ENCODE results near the gene MLNR.

Gene MLNR, protein sequence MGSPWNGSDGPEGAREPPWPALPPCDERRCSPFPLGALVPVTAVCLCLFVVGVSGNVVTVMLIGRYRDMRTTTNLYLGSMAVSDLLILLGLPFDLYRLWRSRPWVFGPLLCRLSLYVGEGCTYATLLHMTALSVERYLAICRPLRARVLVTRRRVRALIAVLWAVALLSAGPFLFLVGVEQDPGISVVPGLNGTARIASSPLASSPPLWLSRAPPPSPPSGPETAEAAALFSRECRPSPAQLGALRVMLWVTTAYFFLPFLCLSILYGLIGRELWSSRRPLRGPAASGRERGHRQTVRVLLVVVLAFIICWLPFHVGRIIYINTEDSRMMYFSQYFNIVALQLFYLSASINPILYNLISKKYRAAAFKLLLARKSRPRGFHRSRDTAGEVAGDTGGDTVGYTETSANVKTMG

DNA sequence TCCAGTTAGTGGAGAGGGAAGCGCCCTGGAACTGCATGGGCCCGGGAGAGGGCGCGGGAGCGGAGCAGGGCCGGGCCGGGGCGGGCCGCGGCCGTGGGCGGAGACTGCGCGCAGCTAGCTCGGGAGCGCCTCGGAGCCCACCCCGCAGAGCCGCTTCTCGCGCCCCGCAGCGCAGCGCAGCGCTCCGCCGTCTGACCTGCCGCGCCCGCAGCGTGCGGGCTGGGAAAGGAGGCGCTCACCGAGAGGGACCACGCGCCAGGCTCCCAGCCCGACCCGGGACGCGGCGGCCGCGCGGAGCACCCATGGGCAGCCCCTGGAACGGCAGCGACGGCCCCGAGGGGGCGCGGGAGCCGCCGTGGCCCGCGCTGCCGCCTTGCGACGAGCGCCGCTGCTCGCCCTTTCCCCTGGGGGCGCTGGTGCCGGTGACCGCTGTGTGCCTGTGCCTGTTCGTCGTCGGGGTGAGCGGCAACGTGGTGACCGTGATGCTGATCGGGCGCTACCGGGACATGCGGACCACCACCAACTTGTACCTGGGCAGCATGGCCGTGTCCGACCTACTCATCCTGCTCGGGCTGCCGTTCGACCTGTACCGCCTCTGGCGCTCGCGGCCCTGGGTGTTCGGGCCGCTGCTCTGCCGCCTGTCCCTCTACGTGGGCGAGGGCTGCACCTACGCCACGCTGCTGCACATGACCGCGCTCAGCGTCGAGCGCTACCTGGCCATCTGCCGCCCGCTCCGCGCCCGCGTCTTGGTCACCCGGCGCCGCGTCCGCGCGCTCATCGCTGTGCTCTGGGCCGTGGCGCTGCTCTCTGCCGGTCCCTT is at the start of gene MLNR:
Gene MLNR (plus strand): TSS at position 303 of the 820 bp plus-strand sequence. CDS start 0 bp downstream, at position 303.
- DNase-seq, result peak; percentile 5

DNA sequence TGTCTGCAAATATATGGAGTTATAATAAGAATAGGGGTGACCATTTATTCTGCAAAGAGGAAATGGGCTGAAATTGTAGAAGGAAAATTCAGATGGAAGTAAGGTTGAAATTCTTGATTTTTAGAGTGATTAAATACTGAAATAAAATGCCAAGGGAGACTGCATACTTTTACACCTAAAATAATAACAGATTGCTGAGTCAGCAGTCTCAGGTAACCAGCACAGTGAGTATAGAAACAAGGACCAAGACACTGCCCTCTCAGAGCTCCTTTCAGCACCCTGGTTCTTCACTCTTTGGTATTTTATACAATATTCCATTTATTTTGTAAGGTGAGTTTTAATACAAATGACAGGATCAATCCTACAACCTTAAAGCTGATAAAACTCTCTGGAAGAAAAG is 48.8 kb upstream of the MLNR start:
- no peak for DNase-seq

DNA sequence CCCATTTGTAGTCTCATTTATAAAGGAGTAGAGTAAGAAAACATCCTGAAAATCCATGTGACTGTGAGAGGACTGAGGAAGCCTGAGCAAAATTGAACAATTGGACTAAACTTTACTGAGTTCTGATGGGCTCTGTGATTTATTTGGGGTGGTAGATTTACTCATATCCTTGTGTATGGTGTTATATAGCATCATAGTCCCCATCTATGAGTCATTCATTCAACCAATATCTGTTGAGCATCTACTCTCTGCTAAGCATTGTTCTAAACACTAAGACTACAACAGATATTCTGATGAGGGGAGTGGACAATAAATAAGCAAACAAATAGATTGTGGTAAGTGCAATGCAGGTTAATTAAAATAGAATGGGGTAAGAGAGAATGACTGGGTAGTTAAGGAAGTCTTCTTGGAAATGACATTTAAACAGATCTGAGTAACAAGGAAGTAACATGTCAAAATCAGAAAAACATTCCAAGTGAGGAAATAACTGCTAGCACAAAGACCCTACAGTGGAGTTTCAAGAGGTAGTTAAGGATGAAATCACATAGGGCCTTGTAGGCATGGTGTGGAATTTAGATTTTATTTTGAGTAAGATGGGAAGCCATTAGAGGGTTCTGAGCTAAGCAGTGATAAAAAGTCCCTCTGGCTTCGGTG is 36.3 kb upstream of the MLNR start:
- no peak for DNase-seq

DNA sequence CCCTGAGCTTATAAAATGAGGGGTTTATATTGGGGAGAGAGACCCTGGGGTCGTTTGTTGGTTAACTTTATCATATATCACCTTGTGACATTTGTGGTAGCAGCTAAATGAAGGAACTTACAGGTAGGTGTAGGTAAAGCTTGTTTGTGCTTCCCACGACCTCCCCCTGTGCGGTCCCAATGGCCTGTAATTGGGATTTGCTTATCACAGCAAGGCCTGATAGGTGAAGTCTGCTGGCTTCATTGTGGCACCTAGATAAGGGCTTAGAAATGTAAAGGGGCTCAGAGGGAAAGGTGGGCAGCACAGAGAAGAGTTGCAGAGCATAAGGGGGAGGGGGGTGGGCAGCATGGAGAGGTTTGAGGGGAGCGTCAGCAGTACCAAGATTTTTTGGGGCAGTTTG is 35.5 kb upstream of the MLNR start:
- no peak for DNase-seq

DNA sequence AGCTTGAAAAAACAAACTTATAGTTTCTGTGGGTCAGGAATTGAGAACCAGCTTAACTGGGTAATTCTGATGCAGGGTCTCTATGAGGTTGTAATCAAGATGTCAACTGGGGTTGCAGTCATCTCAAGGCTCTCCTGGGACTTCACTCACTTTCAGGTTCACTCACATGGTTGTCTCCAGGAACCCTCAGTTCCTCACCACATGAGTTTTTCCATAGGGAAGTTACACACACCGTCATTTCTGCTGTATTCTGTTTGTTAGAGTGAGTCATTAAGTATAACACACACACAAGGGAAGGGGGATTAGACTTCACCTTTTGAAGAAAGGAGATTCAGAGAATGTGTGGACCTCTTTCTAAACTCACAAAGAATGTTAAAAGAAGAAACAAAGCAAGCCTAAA is 34.9 kb upstream of the MLNR start:
- no peak for DNase-seq

DNA sequence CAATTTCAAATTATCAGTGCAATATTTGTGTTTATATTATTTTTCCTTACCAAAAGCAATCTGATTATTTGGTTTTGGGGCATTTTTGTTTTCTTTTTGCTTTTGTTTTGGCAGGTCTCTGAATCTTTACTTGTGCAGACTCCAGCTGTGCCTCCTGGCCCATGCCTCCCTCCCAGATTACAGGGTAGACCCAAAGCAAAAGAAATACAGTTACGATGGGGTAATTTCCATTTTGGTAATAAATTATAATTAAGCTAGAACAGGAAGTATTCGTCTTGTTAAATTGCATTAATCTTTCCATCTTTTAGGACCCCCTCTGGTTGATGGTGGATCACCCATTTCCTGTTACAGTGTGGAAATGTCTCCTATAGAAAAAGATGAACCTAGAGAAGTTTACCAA is 29.2 kb upstream of the MLNR start:
- DNase-seq, result no peak

DNA sequence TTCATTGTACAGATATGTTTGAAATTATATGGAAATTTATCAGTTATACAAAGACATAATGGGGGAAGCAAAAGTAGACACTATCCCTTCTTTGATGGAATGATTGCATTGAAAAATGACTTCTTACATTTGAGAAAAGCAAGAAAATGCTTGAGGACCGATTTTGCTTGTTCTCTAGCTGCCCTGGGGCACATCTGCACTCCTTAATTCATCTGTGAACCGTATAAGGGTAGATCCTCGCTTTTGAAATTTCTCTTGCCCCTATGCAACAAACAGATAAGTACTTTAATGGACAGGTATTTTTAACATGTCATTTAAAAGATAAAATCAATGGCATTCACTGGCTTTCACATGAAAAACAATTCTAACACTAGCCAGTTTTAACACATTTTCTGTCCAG is 13.5 kb upstream of the MLNR start:
- DNase-seq, result no peak

DNA sequence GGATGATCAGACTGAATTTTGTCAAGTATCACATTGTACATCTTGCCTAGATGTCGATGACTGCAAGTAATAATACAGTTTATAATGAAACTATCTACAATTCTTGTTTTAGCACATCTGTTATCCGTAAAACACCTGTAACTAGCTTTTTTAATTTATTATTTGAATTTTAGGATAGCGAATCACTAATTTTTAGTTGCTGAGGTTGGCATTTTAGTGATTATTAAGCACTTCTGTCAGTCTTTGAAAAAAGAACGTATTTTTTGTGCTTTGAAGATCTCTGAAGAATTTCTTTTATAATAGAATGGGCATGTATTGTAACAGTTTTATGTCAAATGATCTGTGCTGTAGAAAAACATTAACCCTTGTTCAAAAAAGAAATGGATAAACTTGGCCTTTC is 11.5 kb upstream of the MLNR start:
- no peak for DNase-seq

DNA sequence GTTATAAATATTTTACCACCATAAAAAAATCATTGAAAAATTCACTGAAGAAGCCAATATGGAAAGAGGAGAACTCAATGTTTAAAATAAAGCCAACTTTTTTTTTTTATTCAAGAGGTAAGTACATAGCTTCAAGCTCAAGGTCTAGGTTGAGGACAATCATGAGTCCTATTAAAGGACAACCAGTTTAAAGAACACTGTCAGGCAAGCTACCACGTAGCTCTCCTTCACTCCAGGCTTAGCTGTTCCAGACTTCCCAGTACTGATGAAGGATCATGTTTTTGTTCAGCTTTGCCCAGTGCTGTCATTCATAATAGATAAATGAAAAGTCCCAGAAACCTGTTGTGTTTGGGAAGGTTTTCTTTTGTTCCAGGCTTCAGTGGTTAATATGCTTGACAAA is 10.0 kb upstream of the MLNR start:
- DNase-seq, result no peak

DNA sequence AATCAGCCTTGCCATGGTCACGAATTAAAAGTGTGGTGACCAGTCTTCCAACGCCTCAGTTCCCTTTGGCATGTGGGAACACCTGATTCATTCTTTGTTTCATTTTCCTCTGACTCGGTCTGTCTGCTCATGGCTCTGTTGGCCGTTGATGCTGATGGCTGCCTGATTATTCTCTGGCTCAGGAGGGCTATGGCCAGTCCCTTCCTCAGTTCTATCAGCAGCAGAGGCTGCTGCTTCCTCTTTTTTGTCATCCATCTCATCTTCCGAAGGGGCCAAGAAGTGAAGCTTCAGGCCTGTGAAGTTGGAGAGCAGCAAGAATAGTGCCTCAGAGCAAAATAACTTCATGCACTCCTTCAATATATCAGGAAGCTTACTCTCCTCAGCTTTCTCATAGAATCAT is 9.5 kb upstream of the MLNR start:
- DNase-seq, result no peak

DNA sequence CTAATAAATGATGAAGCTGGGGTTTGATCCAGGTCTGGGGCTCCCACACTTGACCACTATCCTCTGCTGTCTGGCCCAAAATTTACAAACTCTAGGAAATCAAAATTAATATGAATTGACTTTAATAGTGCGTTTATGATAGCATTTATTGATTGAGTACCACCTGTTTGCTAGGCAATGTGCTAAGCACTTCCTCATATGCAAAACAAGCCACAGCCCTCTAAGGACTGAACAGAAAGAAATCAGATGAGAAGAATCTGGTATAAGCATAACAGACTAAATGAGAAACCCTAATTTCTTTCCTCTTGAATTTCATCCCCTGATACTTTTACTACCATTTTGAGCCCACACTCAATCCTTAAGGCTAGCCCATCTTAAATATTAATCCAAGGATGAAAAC is 6.6 kb upstream of the MLNR start:
- no peak for DNase-seq

DNA sequence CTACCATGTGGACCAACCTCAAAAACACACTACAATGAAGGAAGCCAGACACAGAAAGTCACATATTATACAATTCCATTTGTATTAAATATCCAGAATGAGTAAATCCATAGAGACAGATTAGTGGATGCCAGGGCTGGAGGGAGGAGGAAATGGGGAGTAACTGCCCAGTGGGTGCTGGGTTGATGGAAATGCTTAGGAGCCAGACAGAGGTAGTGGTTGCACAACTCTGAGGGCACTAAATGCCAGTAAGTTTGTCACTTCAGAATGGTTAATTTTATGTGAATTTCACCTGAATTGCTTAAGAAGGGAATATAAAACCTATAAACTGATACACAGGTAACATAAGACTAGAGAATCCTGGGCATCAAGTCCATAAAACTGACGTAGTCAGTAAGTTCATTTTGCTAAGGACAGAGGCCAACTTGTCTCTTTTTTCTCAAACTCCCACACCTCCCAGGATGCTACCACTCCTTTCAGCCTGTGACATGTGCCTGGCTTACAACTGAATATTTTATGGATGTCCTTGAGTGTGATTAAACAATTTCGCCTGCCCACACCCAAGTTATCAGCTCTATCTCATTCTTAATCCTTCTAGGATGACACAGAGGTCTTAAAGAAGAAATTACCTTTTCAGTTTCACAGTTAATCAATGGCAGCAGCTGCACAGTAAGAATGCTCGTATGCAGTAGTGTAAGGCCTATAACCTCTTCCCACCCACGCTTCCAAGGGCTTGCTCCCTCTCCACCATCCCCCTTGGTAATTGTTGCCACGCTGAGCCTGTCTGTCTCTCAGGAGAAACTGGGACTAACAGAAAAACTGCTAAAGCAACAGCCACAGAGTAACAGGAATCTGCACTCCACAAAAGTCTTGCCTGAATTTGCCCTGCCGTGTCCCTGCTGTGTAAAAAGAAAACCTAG is 5.9 kb upstream of the MLNR start:
- DNase-seq, result no peak

DNA sequence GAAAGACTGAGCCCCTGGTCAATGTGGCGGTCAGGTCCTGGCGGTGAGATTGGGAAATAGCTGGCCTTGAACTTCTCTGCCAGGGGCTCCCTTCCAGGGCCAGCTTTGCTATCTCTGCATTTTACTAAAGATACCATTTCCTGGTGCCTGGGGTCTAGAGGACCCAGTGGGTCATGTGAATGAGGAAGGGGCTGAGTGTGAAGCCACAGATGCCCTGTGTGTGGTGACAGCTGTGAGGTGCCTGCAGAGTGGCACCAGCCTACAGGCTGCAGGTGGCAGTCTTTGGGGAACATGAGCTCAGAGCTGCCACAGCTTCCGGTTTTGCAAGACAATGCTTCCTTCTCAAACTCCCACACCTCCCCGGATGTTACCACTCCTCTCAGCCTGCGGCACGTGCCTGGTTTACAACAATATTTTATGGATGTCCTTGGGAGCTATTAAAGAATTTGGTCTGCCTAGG is 5.2 kb upstream of the MLNR start:
- DNase-seq, result no peak

DNA sequence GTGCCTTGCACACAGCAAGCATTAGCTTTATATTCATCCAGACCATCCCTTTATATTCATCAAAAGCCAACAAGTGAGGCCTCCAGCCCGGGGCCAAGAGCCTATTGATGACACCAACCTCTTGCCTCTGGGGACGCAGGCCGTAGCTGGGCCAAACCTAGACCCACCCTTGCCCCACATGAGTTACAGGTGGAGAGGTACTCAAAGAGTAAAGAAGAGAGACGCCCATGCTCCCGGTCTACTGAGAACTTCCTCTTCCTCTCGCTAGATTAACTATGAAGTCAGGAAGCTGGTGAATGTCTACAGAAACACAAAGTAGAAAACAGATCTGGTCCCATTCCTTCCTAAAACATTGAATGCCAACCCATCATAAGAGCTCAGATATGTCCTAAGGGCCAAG is 3.8 kb upstream of the MLNR start:
- DNase-seq, result no peak

DNA sequence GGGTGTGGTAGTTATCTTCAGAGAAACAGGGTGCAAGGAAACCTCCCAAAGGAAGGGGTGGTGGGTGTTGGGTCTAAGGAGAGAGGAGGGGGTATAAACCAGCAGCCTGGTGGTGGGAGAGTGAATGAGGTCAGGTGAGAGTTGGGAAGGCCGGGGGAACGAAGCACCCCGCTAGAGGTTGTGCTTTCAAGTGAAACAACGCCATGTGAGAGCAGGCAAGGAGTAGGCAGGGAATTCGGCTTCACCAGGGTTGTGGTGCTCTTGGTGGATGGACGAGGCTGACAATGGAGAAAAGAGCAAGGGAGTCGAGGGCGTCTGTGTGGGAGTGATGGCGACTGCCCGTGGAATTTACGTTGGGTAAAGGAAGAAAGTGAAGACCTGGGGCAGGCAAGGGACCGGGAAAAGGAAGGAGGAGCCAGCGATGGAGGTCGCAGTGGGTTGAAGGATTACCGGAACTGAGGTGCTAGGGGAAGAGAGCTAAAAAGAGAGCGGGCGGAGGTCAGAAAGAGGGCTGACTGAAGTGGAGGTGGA is 2.1 kb upstream of the MLNR start:
- no peak for DNase-seq

DNA sequence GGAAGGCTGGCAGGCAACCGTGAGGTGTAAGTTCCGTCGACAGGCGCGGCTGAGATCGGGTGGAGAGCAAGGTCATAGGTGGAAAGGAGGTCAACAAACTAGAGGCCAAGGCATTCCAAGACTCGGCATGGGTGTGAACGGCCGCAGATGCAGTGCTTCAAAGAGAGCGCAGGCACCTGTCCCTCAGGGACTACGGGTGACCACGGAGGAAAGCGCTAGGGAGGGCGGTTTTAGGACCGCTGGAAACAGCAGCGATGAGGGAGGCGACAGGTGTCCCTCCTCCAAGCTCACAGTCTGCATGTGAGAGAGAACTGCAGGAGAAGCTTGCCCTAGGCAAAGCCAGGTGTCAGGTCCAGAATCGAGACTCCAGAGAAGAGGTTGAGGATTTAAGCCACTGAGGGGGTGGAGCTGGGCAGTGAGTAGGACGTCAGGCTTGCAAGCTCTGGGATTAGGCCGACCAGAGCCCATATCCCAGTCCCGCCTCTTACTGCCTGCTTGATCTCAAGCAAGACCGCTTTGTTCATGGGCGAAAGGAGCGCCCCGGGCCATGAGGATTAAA is 1.6 kb upstream of the MLNR start:
- no peak for DNase-seq

DNA sequence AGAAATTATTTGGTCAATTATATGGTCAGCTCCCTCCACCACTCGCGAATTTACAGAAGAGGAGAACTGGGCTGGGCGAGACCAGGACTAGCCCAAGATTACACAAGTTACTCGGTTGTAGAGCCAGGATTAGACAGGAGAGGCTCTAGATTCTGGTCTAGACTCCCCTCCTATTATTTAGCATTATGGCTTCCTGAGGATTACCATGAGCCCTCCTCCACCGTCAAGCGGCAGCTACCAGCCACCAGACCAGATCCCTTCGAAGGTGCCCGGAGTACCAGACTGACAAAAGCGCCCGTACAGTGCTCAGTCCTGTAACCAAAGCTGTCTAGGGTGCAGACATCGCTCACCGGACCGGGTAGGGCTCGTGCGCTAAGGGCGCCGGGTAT is 497 bp upstream of the MLNR start:
- no peak for DNase-seq

DNA sequence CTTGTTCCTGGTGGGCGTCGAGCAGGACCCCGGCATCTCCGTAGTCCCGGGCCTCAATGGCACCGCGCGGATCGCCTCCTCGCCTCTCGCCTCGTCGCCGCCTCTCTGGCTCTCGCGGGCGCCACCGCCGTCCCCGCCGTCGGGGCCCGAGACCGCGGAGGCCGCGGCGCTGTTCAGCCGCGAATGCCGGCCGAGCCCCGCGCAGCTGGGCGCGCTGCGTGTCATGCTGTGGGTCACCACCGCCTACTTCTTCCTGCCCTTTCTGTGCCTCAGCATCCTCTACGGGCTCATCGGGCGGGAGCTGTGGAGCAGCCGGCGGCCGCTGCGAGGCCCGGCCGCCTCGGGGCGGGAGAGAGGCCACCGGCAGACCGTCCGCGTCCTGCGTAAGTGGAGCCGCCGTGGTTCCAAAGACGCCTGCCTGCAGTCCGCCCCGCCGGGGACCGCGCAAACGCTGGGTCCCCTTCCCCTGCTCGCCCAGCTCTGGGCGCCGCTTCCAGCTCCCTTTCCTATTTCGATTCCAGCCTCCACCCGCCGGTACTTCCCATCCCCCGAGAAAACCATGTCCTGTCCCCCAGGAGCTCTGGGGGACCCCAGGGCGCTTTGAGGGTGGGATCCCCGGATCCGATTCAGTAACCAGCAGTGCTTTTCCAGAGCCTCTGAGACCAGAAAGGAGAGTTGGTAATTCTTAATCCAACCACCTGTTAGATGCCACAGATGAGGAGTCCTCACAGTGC is 885 bp downstream of the MLNR start:
- DNase-seq, result no peak

DNA sequence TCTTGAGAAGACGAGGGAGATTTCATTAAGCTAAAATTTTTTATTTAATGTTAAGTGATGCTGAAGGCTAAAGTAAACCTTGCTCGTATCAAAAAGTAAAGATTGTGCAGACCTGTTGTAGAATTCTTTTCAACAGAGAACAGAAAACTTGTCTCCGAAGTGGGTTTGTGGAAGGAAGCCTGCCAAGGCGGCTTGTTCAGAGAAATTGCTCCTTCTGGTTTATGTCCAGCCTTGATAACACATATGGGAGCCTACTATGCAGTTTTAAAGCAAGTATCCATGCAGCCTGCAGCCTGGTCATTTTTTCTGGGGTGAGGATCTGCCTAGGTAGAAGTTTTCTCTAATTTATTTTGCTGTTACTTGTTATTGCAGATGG is 1.4 kb downstream of the MLNR start:
- DNase-seq, result no peak

DNA sequence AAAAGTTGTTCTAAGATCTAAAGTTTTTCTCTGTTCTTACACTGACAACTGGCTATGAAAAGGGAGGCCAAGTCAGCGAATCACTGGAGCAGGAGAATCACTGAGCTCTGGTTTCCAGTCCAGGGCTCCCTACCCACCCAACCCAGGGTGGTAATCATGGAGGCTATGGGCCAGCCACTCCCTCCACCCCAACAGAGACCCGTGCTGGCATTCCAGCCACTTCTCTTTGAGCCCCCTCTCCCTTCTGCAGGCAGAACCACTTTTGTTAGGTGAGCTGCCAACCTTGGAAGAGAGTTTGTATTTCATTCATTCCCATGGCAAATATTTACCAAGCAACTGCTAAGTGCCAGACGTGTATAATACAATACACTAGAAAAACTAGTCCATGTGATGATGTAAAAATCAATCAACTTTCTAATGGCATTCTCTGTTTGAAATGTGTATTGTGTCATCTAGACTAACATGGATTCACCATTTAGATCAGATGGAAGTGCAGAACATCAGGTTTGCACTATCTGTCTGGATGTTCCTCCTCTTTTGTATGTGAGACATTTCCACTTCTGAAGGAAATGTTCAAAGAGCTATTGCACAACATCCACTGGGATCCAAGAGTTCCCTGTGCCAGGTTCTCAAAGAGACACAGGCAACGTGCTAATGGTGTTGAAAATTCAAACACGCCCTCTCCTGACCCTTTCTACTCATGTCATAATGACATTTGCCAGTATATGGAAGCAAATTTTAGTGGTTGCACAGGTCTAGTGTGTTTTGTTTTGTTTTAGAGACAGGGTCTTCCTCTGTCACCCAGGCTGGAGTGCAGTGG is 5.3 kb downstream of the MLNR start:
- DNase-seq, result peak; percentile 40
